Measurements from ENCODE around the gene NDOR1.

NDOR1 gene

GRCh38 chr9:137229903-137230704, 24.6 kb downstream of the NDOR1 start:
- Histone ChIP-seq H3K27ac (no peak overlapping the region; a peak in 1 of 22 replicates), H3K27me3 (no peaks in the 10 kb centered on the region), H3K4me1 (peaks cover 29 to 77% (median 67%) of the 10 kb centered on the region in 10 experiments), H3K4me2 (peak overlapping the region in 10 of 11 experiments; percentile 29 to 85 (median 70); a peak in 20 of 22 replicates), H3K36me3 (no peaks in the 10 kb centered on the region), H3K9me3 (replicated peaks in 1 of 11) (no peaks in the 10 kb centered on the region), H3K4me3 (no peak overlapping the region; a peak in 1 of 20 replicates), H3K9ac (peak overlapping the region in 7 of 11 experiments; percentile 7 to 52 (median 42); a peak in 6 of 22 replicates), H4K20me1 (peaks cover 0 to 10% (median 7%) of the 10 kb centered on the region in 11 experiments; a peak in 16 of 22 replicates)
- no peak for TF ChIP-seq Cebpa-rat (IDR thresholded peaks at IDR 0.05)

GRCh38 chr9:137230705-137231371, 25.3 kb downstream of the NDOR1 start, which contains the start of gene SLC34A3:
Gene SLC34A3, plus strand, starts transcription at chr9:137230901. Its CDS starts 802 bp downstream, at chr9:137231703.
- H3K27ac ChIP-seq = no peak within 1 kb of the TSS; a peak in 1 of 22 replicates
- peaks cover 0 to 18% (median 14%) of the 10 kb centered on the region in 11 experiments; a peak in 18 of 22 replicates for H4K20me1 ChIP-seq
- peak within 1 kb of the TSS in 10 of 11 experiments; percentile 29 to 85 (median 70); a peak in 20 of 22 replicates for H3K4me2 ChIP-seq
- peaks cover 35 to 77% (median 67%) of the 10 kb centered on the region in 10 experiments for H3K4me1 ChIP-seq
- TF ChIP-seq Cebpa-rat (IDR thresholded peaks at IDR 0.05) = no peak
- H3K9ac ChIP-seq = peak within 1 kb of the TSS in 7 of 11 experiments; percentile 17 to 60 (median 45); a peak in 8 of 22 replicates
- no peak within 1 kb of the TSS; a peak in 1 of 20 replicates for H3K4me3 ChIP-seq
- no peaks in the 10 kb centered on the region for H3K9me3 ChIP-seq (replicated peaks in 1 of 11)
- H3K27me3 ChIP-seq = no peaks in the 10 kb centered on the region
- H3K36me3 ChIP-seq = no peaks in the 10 kb centered on the region

GRCh38 chr9:137231372-137232039, 26.0 kb downstream of the NDOR1 start:
- no peaks in the 10 kb centered on the region for H3K9me3 ChIP-seq (replicated peaks in 1 of 11)
- peaks cover 41 to 79% (median 72%) of the 10 kb centered on the region in 10 experiments for H3K4me1 ChIP-seq
- no peaks in the 10 kb centered on the region for H3K27me3 ChIP-seq
- no peaks in the 10 kb centered on the region for H3K36me3 ChIP-seq
- peak overlapping the region in 6 of 11 experiments; percentile 13 to 60 (median 35); a peak in 5 of 22 replicates for H3K9ac ChIP-seq
- peaks cover 0 to 24% (median 19%) of the 10 kb centered on the region in 11 experiments; a peak in 18 of 22 replicates for H4K20me1 ChIP-seq
- TF ChIP-seq Cebpa-rat (IDR thresholded peaks at IDR 0.05) = no peak
- H3K4me2 ChIP-seq = peak overlapping the region in 8 of 11 experiments; percentile 13 to 51 (median 36); a peak in 9 of 22 replicates
- 0 out of 22 replicates have a peak overlapping the region, but pooled peaks of 1 of the 11 experiments have one; percentile 1 for H3K27ac ChIP-seq
- H3K4me3 ChIP-seq = no peak overlapping the region

GRCh38 chr9:137232101-137232500, 26.6 kb downstream of the NDOR1 start:
- H3K36me3 ChIP-seq = no peaks in the 10 kb centered on the region
- H3K27me3 ChIP-seq = no peaks in the 10 kb centered on the region
- H3K9ac ChIP-seq = peak overlapping the region in 8 of 11 experiments; percentile 13 to 60 (median 37); a peak in 10 of 22 replicates
- no peak overlapping the region for H3K4me3 ChIP-seq
- peak overlapping the region in 8 of 11 experiments; percentile 13 to 51 (median 36); a peak in 11 of 22 replicates for H3K4me2 ChIP-seq
- 0 out of 22 replicates have a peak overlapping the region, but pooled peaks of 1 of the 11 experiments have one; percentile 1 for H3K27ac ChIP-seq
- no peaks in the 10 kb centered on the region for H3K9me3 ChIP-seq (replicated peaks in 1 of 11)
- H3K4me1 ChIP-seq = peaks cover 46 to 81% (median 75%) of the 10 kb centered on the region in 10 experiments
- H4K20me1 ChIP-seq = peaks cover 0 to 29% (median 20%) of the 10 kb centered on the region in 11 experiments; a peak in 18 of 22 replicates
- TF ChIP-seq Cebpa-rat (IDR thresholded peaks at IDR 0.05) = no peak

- H3K27ac ChIP-seq = no peak overlapping the region
These were observed 27.0 kb downstream of the NDOR1 start for GRCh38 chr9:137232510-137232909.

GRCh38 chr9:137233143-137233980, 27.9 kb downstream of the NDOR1 start:
- no peaks in the 10 kb centered on the region for H3K27me3 ChIP-seq
- H3K4me1 ChIP-seq = peaks cover 56 to 83% (median 79%) of the 10 kb centered on the region in 10 experiments
- no peaks in the 10 kb centered on the region for H3K36me3 ChIP-seq
- H3K4me3 ChIP-seq = no peak overlapping the region
- H4K20me1 ChIP-seq = peaks cover 0 to 41% (median 30%) of the 10 kb centered on the region in 11 experiments; a peak in 19 of 22 replicates
- no peaks in the 10 kb centered on the region for H3K9me3 ChIP-seq (replicated peaks in 1 of 11)
- no peak overlapping the region for H3K27ac ChIP-seq
- no peak overlapping the region for H3K9ac ChIP-seq
- H3K4me2 ChIP-seq = peak overlapping the region in 1 of 11 experiments; percentile 5; a peak in 2 of 22 replicates
- TF ChIP-seq Cebpa-rat (IDR thresholded peaks at IDR 0.05) = no peak

More at GRCh38 chr9:137232510-137232909, 27.0 kb downstream of the NDOR1 start:
- peaks cover 47 to 81% (median 75%) of the 10 kb centered on the region in 10 experiments for H3K4me1 ChIP-seq
- H3K4me2 ChIP-seq = peak overlapping the region in 7 of 11 experiments; percentile 16 to 51 (median 37); a peak in 7 of 22 replicates
- no peak overlapping the region for H3K4me3 ChIP-seq
- peaks cover 0 to 33% (median 22%) of the 10 kb centered on the region in 11 experiments; a peak in 18 of 22 replicates for H4K20me1 ChIP-seq
- no peaks in the 10 kb centered on the region for H3K36me3 ChIP-seq
- H3K9me3 ChIP-seq (replicated peaks in 1 of 11) = no peaks in the 10 kb centered on the region
- peak overlapping the region in 7 of 11 experiments; percentile 13 to 60 (median 36); a peak in 7 of 22 replicates for H3K9ac ChIP-seq
- H3K27me3 ChIP-seq = no peaks in the 10 kb centered on the region
- no peak for TF ChIP-seq Cebpa-rat (IDR thresholded peaks at IDR 0.05)

GRCh38 chr9:137234055-137234697, 28.7 kb downstream of the NDOR1 start:
- peak overlapping the region in 1 of 10 experiments; percentile 56; a peak in 3 of 20 replicates for H3K4me3 ChIP-seq
- no peaks in the 10 kb centered on the region for H3K27me3 ChIP-seq
- H3K4me2 ChIP-seq = peak overlapping the region; percentile 90 to 98 (median 95)

More at GRCh38 chr9:137234055-137234697, 28.7 kb downstream of the NDOR1 start:
- no peak for TF ChIP-seq Cebpa-rat (IDR thresholded peaks at IDR 0.05)
- Histone ChIP-seq H3K36me3 (no peaks in the 10 kb centered on the region), H3K27ac (0 out of 22 replicates have a peak overlapping the region, but pooled peaks of 1 of the 11 experiments have one; percentile 7), H3K9me3 (replicated peaks in 1 of 11) (no peaks in the 10 kb centered on the region), H3K9ac (peak overlapping the region in 7 of 11 experiments; percentile 15 to 71 (median 46); a peak in 9 of 22 replicates), H4K20me1 (peaks cover 0 to 47% (median 38%) of the 10 kb centered on the region in 11 experiments; a peak in 19 of 22 replicates), H3K4me1 (peaks cover 61 to 83% (median 79%) of the 10 kb centered on the region in 10 experiments)
